Memory B cell (primary cell): ENCODE measurements around the gene LKAAEAR1.

Experiments
- ATAC-seq: fragments of 150-1000 bp; cut with Tn5 transposase; 2 replicates; pipeline ENCODE4 v1.10.0; 2021; ENCODE audit warnings: low read depth, mild to moderate bottlenecking, moderate library complexity
- DNase-seq, 2 donors: peaks; one replicate each; pipeline ENCODE4 v3.0.0; 2022; ENCODE audit warnings: low spot score in 2 of 2
- H3K27ac Mint-ChIP-seq: one replicate; pipeline ENCODE4 v1.8.0; 2022; ENCODE audit warnings: mild to moderate bottlenecking, moderate library complexity, mixed read lengths
- H3K27me3 Mint-ChIP-seq: one replicate; pipeline ENCODE4 v1.8.0; 2022; ENCODE audit warnings: mixed read lengths
- H3K36me3 Mint-ChIP-seq: one replicate; pipeline ENCODE4 v1.8.0; 2022; ENCODE audit warnings: mild to moderate bottlenecking, mixed read lengths
- H3K4me1 Mint-ChIP-seq: one replicate; pipeline ENCODE4 v1.8.0; 2022; ENCODE audit warnings: mixed read lengths
- H3K4me3 Mint-ChIP-seq: one replicate; pipeline ENCODE4 v1.8.0; 2022; ENCODE audit warnings: mild to moderate bottlenecking, moderate library complexity, mixed read lengths
- H3K9me3 Mint-ChIP-seq: one replicate; pipeline ENCODE4 v1.8.0; 2022; ENCODE audit warnings: mixed read lengths

LKAAEAR1 gene

GRCh38 chr20:64053841-64054661 is 30.1 kb downstream of the LKAAEAR1 start:
- Mint-ChIP-seq H3K36me3 (peaks cover 3% of the 10 kb centered on the region), H3K27ac (no peak overlapping the region), H3K27me3 (peaks cover 27% of the 10 kb centered on the region), H3K4me3 (no peak overlapping the region), H3K4me1 (peaks cover 19% of the 10 kb centered on the region), H3K9me3 (no peaks in the 10 kb centered on the region)
- ATAC-seq: no peak
- DNase-seq: no peak

GRCh38 chr20:64052987-64053840 is 31.0 kb downstream of the LKAAEAR1 start:
- no peak for DNase-seq
- no peaks in the 10 kb centered on the region for H3K9me3 Mint-ChIP-seq
- ATAC-seq: no peak
- H3K36me3 Mint-ChIP-seq: peaks cover 3% of the 10 kb centered on the region
- H3K4me1 Mint-ChIP-seq: peaks cover 14% of the 10 kb centered on the region
- H3K27me3 Mint-ChIP-seq: peaks cover 28% of the 10 kb centered on the region
- H3K27ac Mint-ChIP-seq: no peak overlapping the region
- no peak overlapping the region for H3K4me3 Mint-ChIP-seq

- H3K36me3 Mint-ChIP-seq: peaks cover 3% of the 10 kb centered on the region
- DNase-seq (no peak), ATAC-seq (no peak)
- H3K27me3 Mint-ChIP-seq: peaks cover 32% of the 10 kb centered on the region
- H3K9me3 Mint-ChIP-seq: no peaks in the 10 kb centered on the region
- no peak overlapping the region for H3K4me3 Mint-ChIP-seq
- peaks cover 8% of the 10 kb centered on the region for H3K4me1 Mint-ChIP-seq
- H3K27ac Mint-ChIP-seq: no peak overlapping the region
These were observed 31.9 kb downstream of the LKAAEAR1 start for GRCh38 chr20:64052326-64052722.

GRCh38 chr20:64051561-64052325 is 32.5 kb downstream of the LKAAEAR1 start:
- no peak overlapping the region for H3K27ac Mint-ChIP-seq
- H3K27me3 Mint-ChIP-seq: peaks cover 37% of the 10 kb centered on the region
- no peak overlapping the region for H3K4me3 Mint-ChIP-seq
- H3K9me3 Mint-ChIP-seq: no peaks in the 10 kb centered on the region
- DNase-seq (no peak), ATAC-seq (no peak)
- peaks cover 3% of the 10 kb centered on the region for H3K36me3 Mint-ChIP-seq
- H3K4me1 Mint-ChIP-seq: peaks cover 6% of the 10 kb centered on the region

GRCh38 chr20:64051033-64051452 is 33.2 kb downstream of the LKAAEAR1 start:
- Mint-ChIP-seq H3K4me3 (no peak overlapping the region), H3K27ac (no peak overlapping the region), H3K4me1 (peaks cover 6% of the 10 kb centered on the region), H3K36me3 (peaks cover 3% of the 10 kb centered on the region), H3K27me3 (peaks cover 42% of the 10 kb centered on the region), H3K9me3 (no peaks in the 10 kb centered on the region)
- no peak for DNase-seq
- no peak for ATAC-seq

GRCh38 chr20:64050261-64051032 is 33.8 kb downstream of the LKAAEAR1 start:
- peaks cover 3% of the 10 kb centered on the region for H3K36me3 Mint-ChIP-seq
- no peak for DNase-seq

GRCh38 chr20:64049878-64050260 is 34.3 kb downstream of the LKAAEAR1 start:
- H3K4me3 Mint-ChIP-seq: peak overlapping the region; percentile 56
- ATAC-seq (no peak), DNase-seq (peak in 1 of 2 donors; percentile 25)
- H3K9me3 Mint-ChIP-seq: no peaks in the 10 kb centered on the region
- no peak overlapping the region for H3K27ac Mint-ChIP-seq
- H3K27me3 Mint-ChIP-seq: peaks cover 42% of the 10 kb centered on the region
- peaks cover 4% of the 10 kb centered on the region for H3K4me1 Mint-ChIP-seq
- H3K36me3 Mint-ChIP-seq: no peaks in the 10 kb centered on the region

More at GRCh38 chr20:64050261-64051032, 33.8 kb downstream of the LKAAEAR1 start:
- H3K4me1 Mint-ChIP-seq: peaks cover 6% of the 10 kb centered on the region
- peaks cover 45% of the 10 kb centered on the region for H3K27me3 Mint-ChIP-seq
- H3K9me3 Mint-ChIP-seq: no peaks in the 10 kb centered on the region
- ATAC-seq: peak; percentile 12
- H3K4me3 Mint-ChIP-seq: no peak overlapping the region
- no peak overlapping the region for H3K27ac Mint-ChIP-seq

GRCh38 chr20:64049060-64049877 is 34.9 kb downstream of the LKAAEAR1 start, which contains the start of gene SOX18:
SOX18 (minus strand) TSS chr20:64049639; CDS start chr20:64049516, 123 bp downstream.
- H3K4me3 Mint-ChIP-seq: peak within 1 kb of the TSS; percentile 68
- no peak within 1 kb of the TSS for H3K27ac Mint-ChIP-seq
- peaks cover 45% of the 10 kb centered on the region for H3K27me3 Mint-ChIP-seq
- H3K36me3 Mint-ChIP-seq: no peaks in the 10 kb centered on the region
- H3K9me3 Mint-ChIP-seq: no peaks in the 10 kb centered on the region
- DNase-seq: peak in 1 of 2 donors; percentile 27
- H3K4me1 Mint-ChIP-seq: peaks cover 4% of the 10 kb centered on the region
- peak; percentile 54 for ATAC-seq

- H3K4me3 Mint-ChIP-seq: no peak overlapping the region
- H3K36me3 Mint-ChIP-seq: no peaks in the 10 kb centered on the region
- ATAC-seq (no peak), DNase-seq (peak in 1 of 2 donors; percentile 16)
- no peaks in the 10 kb centered on the region for H3K9me3 Mint-ChIP-seq
- H3K27me3 Mint-ChIP-seq: peaks cover 42% of the 10 kb centered on the region
- H3K4me1 Mint-ChIP-seq: peaks cover 4% of the 10 kb centered on the region
- no peak overlapping the region for H3K27ac Mint-ChIP-seq
These were observed 35.7 kb downstream of the LKAAEAR1 start for GRCh38 chr20:64048402-64049044.

GRCh38 chr20:64047968-64048401 is 36.2 kb downstream of the LKAAEAR1 start:
- Mint-ChIP-seq H3K27ac (no peak overlapping the region), H3K4me1 (peaks cover 4% of the 10 kb centered on the region), H3K27me3 (peaks cover 36% of the 10 kb centered on the region), H3K36me3 (no peaks in the 10 kb centered on the region), H3K4me3 (no peak overlapping the region), H3K9me3 (no peaks in the 10 kb centered on the region)
- DNase-seq (no peak), ATAC-seq (no peak)

GRCh38 chr20:64047046-64047389 is 37.2 kb downstream of the LKAAEAR1 start:
- Mint-ChIP-seq H3K27me3 (peaks cover 32% of the 10 kb centered on the region), H3K4me3 (no peak overlapping the region), H3K4me1 (peaks cover 6% of the 10 kb centered on the region), H3K27ac (no peak overlapping the region), H3K9me3 (no peaks in the 10 kb centered on the region), H3K36me3 (no peaks in the 10 kb centered on the region)
- DNase-seq (no peak), ATAC-seq (no peak)

GRCh38 chr20:64045346-64046011 is 38.7 kb downstream of the LKAAEAR1 start:
- Mint-ChIP-seq H3K4me1 (peaks cover 4% of the 10 kb centered on the region), H3K4me3 (no peak overlapping the region), H3K27ac (no peak overlapping the region), H3K9me3 (no peaks in the 10 kb centered on the region), H3K36me3 (no peaks in the 10 kb centered on the region), H3K27me3 (peaks cover 24% of the 10 kb centered on the region)
- no peak for DNase-seq
- no peak for ATAC-seq
